HG03565 (cell line): ENCODE results near the gene DEDD.
"Not testable (repeated sequence)": the region's sequence is repeated elsewhere in the genome, so short reads cannot be mapped to it uniquely, and the experiment has no call there.

ENCODE experiments used
- ATAC-seq: cut with Tn5 transposase; IDR thresholded peaks from one replicate; pipeline ENCODE4 v1.9.1; 2021; ENCODE audit warnings: mild to moderate bottlenecking, moderate library complexity; ENCODE audit not compliant: unreplicated experiment

Gene DEDD

DNA sequence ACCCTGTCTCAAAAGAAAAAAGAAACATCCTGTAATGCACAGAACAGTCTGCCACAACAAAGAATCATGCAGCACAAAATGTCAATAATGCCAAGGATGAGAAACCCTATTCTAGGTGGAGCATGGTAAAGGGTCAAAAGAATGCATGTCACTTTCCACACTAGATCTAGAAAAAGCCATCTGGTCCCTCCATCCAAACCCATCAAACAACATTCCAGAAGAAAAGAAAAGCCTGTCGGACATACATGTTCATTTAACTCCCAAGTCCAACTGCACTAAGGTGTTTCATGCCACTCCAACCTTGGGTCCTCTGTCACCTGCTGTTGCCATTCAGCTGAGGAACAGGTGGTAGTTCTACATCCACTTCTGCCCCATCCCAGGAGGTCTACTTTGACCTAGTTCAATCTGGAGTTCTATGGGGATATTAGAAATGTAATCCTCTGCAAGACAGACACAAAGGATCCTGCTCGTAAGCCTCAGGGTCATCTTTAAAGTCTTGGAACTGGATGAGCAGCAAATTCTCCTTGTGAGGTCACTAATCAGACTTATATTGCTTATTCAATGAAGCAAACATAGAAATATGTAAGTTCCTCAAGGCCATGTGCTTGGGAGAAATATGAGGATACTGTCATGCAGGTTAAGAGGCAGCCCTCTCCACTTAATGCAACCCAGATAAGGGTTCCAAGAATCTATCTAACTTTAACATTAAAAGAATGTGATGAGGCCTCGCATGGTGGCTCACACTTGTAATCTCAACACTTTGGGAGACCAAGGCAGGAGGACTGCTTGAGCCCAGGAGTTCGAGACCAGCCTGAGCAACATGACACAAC is 3.7 kb downstream of the DEDD start:
- no peak for ATAC-seq

DNA sequence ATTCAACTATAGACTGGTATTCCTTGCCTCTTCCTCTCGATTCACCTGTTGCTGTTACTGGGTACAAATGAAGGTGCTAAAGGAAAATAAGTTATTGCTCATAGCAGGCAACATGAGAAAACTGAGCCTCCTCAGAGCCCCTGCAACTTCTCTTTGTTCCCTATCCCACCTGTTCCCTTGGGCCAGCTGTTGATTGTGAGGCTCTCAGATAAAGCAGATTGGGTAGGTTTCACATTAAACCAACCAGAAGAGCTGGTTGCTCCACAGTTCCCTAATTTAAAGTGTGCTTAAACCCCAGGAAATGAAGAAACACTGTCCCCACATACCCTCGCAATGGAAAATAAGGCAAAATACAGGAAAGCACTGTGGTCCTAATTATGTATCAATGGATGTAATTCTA is 4.8 kb downstream of the DEDD start:
- ATAC-seq: no peak

DNA sequence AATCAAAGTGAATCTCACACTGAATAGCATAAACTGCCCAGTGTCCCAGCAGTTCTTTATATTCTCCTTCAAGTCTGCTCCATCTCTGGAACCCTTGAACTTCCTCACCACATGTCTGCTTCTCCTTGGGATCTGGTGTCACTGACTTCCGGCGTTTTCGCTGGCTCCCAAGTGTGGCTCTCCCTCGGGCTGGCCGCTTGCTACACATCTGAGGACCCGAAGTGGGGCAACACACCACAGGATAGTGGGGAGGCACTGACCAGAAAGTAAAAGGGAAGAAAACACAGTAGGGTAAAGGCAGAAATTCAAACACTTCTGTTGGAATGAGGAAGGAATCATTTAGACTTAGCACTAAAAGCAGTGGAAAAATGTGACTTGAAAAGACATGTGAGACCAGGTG is 9.5 kb downstream of the DEDD start:
- ATAC-seq: no peak

DNA sequence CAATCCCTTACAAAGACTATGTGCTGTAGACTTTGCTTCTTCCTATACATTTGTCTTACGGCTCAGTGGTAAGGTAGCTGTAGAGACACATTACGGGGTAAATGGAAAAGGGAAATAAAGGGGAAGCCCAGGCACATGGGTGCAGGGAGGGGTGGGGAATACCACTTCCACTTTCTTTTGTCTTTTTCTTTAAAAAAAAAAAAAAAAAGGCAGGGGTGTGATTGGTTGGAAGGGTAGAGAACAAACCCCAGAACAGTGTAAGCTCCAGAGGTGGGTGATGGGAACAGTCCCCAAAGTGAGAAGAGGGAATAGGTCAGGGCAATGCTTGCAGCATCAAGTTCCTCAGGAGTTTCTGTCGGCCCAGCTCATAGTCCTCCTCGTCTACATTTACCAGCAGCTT is 10.6 kb downstream of the DEDD start:
- no peak for ATAC-seq

DNA sequence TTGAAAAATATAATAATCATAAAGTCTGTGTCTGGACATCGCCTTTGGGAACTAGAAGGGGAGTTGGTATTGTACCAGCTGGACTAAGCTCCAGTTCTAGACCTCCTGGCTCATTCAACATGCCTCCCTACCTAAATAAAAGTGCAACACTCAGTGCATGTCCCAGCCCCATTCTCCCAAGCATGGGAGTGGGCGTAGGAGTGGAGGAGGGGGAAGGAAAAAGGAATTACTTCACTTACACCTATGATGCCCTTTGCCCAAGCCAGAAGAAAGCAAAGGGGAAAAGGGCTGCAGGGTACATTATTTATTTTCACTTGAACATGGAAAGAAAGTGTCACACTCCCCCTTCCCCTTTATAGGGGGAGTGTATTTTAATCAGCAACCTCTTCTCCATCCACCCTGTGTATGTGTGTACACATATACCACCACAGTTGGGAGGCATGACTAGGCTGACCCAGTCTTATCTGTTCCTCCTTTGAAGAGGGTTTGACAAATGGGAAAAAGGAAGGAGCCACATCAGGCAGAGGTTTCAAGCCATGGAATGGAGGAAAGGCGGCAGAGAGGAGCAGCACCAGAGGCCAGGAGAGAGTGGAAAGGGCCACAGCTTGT is 11.3 kb downstream of the DEDD start:
- no peak for ATAC-seq

DNA sequence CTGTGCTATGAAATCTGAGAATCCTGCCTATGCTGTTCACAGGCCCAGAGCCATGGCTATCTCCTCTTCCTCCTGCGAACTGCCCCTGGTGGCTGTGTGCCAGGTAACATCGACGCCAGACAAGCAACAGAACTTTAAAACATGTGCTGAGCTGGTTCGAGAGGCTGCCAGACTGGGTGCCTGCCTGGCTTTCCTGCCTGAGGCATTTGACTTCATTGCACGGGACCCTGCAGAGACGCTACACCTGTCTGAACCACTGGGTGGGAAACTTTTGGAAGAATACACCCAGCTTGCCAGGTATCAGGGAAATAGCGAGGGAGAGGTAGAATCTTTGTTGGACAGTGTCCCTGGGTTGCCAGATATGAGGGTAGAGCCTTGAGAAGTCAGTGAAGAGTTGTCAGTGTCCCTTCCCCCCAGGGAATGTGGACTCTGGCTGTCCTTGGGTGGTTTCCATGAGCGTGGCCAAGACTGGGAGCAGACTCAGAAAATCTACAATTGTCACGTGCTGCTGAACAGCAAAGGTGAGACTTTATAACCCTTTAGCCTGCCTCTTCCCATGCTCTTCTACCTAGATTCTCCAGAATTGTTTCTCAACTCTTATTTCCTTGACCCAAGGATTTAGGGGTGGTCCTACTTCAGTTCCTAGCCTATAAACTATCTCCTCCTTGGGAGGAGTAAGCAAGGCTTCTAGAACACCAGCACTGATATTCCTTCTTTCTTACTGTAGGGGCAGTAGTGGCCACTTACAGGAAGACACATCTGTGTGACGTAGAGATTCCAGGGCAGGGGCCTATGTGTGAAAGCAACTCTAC is 13.2 kb downstream of the DEDD start:
- ATAC-seq: no peak

DNA sequence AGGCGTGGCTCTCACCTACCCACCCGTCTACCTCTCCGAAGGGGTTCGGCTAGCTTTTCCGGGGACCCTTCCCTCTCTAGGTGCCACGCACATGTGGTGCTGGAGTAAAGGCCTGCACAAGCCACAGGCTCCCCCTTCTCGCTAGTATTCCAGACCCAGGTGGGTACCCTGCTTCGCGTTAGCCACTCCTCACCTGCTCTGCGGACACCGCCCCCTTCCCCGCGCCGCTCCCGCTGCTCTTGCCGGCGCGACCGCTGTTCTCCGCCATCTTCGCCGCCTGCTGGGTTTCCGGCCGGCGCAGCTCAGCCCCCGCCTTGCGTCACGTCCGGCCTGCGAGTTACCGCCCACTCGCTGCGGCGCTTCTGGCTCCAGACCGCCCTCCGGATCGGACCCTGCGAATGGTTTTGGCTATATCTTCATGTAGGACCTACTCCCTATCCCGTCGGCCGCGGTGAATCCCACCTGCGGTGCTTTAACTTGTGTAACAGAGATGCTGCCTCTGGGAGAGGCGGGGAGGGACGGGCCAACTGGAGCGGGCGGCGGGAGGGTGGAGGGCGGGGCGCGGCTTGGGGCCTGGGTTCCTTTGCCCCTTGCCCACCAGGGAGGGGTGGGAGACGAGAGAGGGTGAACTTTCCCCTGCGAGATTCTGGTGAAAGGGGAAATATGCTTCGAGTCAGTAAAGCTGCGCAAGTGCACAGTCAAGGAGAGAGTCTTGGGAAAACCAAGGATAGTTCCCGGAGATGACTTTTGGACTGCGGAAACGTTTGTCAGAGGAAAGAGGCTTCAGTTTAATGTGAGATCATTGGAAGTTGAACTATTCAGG is 14.5 kb downstream of the DEDD start, which contains the start of the genes NIT1 and PFDN2:
Gene NIT1, plus strand, starts transcription at position 347 of the 823 bp plus-strand sequence. Its CDS starts 72 bp downstream, at position 419.
Gene PFDN2, minus strand, starts transcription at position 279 of the 823 bp plus-strand sequence. Its CDS starts 11 bp downstream, at position 268.
- peak; percentile 68 for ATAC-seq

DNA sequence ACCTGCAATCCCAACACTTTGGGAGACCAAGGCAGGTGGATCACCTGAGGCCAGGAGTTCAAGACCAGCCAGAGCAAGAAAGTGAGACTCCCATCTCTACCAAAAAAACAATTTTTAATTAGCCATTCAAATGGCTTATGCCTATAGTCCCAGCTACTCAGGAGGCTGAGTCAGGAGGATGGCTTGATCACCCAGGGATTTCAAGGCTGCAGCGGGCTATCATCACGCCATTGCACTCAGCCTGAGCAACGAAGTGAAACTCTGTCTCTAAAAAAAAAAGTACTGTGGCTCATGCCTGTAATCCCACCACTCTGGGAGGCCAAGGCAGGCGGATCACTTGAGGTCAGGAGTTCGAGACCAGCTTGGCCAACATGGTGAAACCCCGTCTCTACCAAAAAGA is 16.5 kb downstream of the DEDD start:
- ATAC-seq: not testable (repeated sequence)

DNA sequence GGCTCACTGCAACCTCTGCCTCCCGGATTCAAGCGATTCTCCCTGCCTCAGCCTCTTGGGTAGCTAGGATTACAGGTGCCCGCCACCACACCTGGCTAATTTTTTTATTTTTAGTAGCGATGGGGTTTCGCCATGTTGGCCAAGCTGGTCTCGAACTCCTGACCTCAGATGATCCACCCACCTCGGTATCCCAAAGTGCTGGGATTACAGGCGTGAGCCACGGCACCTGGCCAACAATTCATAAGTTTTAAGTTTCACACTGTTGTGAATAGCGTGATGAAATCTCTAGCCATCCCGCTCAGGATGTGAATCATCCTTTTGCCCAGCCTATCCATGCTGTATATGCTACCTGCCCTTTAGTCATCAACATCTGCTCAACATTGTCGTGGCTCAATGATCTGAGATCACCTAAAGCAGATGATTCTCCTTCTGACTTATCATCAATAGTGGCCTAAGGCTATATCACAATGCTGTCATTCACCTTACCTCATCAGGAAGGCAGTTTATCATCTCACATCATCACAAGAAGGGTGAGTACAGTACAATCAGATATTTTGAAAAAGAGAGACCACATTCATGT is 17.2 kb downstream of the DEDD start:
- ATAC-seq: no peak

DNA sequence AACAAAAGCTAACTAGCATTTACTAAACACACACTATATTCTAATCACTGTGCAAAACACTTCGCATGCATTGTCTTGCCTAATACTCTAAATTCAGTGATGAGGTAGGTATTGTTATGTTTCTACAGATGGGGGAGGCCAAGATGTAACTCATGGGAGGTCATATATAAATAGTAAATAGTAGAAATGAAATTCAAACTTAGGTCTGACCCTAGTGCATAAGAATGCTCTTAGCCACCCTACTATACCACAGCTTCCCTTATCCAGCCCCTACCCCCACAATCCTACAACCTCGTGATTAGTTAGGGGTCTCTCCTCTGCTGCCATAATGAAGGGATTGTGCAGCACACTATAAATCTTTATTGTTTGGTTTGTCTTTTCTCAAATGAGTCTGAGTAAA is 17.9 kb downstream of the DEDD start:
- no peak for ATAC-seq

DNA sequence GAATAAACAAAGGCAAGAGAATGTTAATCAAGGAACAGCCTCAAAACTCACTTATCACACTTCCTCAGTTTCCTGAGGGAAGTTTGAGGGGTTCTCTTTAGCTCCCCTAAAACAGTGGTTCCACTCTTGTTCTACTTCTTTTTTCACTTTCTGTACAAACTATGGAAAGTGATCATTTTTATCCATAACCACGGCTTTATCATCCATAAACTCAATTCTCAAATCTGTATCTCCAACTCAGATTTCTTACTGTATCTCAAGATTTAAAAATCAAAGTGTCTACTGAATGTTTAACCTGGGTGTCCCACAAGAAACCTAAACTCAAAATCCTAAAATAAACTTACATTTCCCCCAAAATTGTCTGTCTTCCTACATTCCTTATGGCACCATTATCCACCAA is 18.6 kb downstream of the DEDD start:
- ATAC-seq: no peak

DNA sequence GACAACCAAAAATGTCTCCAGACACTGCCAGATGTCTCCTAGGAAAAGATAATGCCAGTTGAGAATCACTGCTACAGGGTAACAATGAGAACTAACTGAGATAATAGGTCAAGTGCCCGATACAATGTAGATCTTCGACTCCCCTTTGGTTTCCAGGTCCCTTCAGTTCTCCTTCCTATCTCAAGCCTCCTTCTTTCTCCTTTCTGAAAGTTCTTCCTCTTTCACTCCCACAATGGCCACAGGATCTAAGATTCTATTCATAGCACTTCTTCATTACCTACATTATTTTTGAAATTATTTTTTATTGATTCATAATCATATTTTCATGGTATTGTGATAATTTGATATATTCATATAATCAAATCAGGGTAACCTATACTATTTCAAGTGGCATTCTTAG is 20.9 kb downstream of the DEDD start:
- ATAC-seq: no peak

DNA sequence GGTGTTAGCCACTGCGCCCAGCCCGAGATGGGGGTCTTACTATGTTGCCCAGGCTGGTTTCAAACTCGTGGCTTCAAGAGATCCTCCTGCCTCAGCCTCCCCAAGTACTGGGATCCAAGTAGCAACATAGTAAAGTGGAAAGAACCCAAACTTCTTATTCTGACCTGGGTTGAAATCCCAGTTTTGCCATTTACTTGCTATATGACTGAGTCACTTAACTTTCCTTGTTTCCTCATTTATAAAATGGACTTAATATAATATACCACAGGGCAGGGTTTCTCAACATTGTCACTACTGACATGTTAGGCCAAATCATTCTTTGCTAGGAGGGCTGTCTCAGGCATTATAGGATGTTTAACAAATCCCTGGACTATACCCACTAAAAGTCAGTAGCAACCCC is 21.4 kb downstream of the DEDD start:
- no peak for ATAC-seq

DNA sequence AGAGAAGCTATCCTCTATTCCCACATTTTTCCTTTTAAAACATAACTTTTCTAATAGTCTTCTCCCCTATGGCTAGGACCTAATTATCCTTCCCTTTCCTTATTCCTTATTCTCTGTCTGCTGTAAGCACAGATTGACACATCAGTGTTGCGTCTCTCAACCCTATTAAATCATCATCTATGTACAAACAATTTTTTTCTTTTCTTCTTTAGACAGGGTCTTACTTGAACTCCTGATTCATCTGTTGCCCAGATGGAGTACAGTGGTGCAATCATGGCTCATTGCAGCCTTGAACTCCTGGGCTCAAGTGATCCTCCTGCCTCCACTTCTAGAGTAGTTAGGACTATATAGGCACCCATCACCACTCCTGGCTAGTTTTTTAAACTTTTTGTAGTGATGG is 26.0 kb downstream of the DEDD start:
- ATAC-seq: no peak

DNA sequence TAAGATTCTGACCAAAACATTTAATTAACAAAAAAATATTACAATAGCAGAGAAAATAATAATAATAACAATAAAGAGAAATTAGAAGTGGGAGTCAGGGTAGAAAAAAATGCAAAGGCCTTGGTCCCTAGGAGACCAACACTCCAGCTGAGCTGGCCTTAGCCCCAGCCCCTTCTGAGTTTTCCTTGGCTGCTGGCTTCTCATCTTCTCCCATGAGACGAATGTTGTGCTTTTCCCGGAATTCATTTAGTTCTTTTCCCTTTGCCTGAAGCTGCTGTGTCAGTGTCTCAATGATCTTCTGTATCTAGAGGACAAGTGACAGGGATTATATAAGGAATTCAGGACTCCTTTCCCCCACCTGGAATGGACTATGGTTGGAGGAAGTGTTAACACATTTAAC is 31.9 kb downstream of the DEDD start:
- no peak for ATAC-seq

DNA sequence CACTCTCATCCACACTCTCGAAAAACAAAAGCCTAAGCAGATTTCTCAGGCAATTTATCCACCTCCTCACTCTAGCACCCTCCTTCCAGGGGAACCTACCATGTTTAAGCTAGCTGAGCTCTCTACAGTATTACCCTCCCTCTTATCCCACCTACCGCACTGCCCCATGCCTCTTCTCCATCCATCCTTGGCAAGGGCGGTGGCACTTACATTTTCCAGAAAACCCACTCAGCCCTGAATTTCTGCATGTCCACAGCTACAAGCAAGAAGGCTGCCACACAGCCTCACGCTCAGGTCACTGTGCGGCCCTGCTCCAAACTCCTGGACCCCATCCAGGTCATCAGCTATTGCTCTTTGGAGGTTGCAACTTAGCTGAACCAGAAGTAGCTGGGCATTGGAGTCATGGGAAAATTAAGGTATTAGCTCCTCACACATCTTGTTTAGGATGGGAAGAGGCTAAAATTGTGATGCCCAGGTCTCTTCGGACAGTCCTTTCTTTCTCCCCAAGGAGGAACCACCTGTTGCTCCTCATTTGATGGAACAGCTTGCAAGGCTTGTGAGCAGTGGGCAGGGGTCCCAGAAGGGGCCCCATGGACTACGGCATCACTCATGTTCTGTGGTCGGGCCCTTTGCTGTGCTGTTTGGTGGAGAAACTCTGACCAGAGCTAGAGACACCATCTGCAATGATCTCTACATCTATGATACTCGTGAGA is 33.2 kb downstream of the DEDD start:
- ATAC-seq: no peak

DNA sequence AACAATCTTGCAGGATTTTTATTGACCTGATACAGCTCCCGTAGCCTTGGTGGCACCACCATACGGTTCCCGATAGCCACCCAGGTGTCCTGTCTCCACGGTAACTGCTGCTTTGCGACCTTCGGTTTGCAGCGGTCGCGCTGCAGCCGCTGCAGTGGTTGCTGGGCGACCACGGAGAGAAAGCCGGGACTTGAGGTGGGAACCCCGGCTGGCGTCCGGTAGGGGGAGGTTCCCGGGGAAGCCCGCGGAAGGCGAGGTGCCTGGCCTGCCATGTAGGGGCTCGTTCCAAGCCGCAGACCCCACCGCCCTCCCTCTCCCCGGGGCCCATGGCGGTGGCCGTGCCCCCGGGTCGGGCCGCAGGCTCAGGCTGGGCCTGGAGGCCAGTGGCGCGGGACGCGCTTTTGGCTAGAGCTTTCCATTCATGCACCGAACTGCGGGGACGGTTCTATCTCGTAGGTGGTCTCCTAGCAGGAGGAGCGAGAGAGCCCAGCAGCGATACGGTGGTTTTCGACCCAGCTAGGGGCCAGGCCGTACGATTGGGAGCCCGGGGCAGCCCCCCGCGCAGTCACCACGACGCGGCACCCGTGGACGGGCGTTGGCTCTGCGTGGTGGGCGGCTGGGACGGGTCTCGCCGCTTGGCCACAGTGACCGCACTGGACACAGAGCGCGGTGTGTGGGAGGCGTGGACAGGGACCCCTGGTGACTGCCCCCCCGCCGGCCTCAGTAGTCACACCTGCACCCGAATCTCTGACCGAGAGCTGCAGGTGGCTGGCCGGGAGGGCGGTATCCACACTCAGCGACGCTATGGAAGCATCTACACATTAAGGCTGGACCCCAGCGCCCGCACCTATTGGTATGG is 34.0 kb downstream of the DEDD start, which contains the start of gene KLHDC9:
Gene KLHDC9, plus strand, starts transcription at position 152 of the 859 bp plus-strand sequence. Its CDS starts 175 bp downstream, at position 327.
- ATAC-seq: peak; percentile 61

DNA sequence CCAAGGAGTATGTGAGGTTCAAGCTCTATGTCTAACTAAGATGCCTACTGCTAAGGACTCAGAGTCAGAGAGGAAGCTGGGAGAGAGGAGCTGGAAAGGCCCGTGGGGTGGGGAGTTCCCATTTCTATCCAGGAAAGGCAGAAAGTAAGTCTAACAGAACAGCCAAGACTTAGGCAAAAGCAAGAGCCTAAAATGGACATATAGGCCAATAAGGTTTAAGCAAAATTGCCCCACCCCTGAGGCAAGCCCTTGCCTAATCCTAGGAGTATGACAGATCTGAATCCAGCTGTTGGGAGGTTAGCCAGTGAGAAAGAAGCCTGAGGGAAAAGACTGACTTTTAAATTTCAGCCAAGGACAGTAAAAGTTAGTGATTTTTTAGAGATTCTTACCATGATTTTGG is 35.9 kb downstream of the DEDD start:
- no peak for ATAC-seq

DNA sequence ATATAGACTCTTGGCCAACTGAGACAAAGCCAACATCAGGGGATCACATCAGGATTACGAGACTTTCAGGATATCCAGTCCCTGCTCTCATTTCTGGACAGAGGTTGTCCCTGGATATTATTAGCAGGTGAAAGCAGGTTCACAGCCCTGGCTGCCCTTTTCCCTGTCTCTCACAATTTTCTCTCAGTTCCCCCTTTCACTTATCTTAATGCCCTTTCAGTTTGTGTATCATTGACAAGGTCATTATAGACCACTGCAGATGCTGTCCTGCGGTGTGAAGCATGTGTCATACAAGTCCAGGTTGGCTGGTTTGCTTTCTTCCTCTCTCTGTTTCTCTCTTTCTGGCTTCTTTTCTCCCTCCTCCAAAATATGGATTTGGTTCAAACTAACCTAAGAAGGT is 36.5 kb downstream of the DEDD start:
- peak; percentile 29 for ATAC-seq
